ENCODE results near the gene PHKG1. TPM values are rescaled to one million over a fixed set of nuclear protein-coding genes. Genes with fewer than 3 reads are reported as not detected.
"Not testable (repeated sequence)": the region's sequence is repeated elsewhere in the genome, so short reads cannot be mapped to it uniquely, and the experiment has no call there.

PHKG1 gene
- total and polyA plus RNA-seq, 10 of the 15 experiments (the other 5 are each of a cell fraction or from before 2014, with no cell fraction given): 0.08 to 1.6 (median 0.44) TPM

DNA sequence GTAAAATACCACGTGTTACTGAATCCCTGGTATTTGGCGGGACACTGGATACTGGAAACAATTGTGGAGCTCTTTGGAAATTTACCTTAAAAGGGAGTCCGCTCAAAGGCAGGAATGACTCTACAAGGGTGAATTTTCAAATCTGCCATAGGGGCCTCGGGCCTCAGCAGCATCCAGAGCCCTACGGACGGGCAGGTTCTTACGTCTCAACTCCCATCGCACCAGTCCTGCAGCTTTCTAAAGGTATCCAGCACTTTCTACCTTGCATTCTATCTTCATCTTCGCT lies 41.8 kb downstream of the PHKG1 start (continued):
- TF ChIP-seq JUNB (IDR thresholded peaks at IDR 0.05) (no peak), PAX8 (IDR thresholded peaks at IDR 0.05) (no peak)

GRCh38 chr7:56048763-56049162 lies 44.0 kb downstream of the PHKG1 start:
- intact Hi-C loops (cut with micrococcal nuclease; ENCODE audit: unreplicated experiment); ATAC-seq; H3K27ac ChIP-seq (ENCODE audit: control insufficient read depth, insufficient read depth); H3K27me3 ChIP-seq (replicated peaks in 1 of 2; ENCODE audit: control insufficient read depth in 2 of 2, insufficient read depth in 2 of 2, low read length in 1 of 2); H3K36me3 ChIP-seq (ENCODE audit: control insufficient read depth in 2 of 2, insufficient read depth in 2 of 2, low read length in 1 of 2); H3K4me1 ChIP-seq (ENCODE audit: control insufficient read depth, insufficient read depth, low read length); BruUV-seq (replicated peaks); H3K9me3 ChIP-seq (replicated peaks; ENCODE audit: control insufficient read depth, insufficient read depth, low read length); H3K9ac ChIP-seq (ENCODE audit: control insufficient read depth, insufficient read depth, low read length); DNase-seq (ENCODE audit: low read depth, low spot score); H2AFZ ChIP-seq (ENCODE audit: control insufficient read depth, low read depth, low read length); SMC1A ChIA-PET (ENCODE audit: uncharacterized antibody, unreplicated experiment); H3K4me3 ChIP-seq; CTCF ChIA-PET; FAIRE-seq; in situ Hi-C loops (cut with MboI); H4K20me1 ChIP-seq (ENCODE audit: control insufficient read depth, insufficient read depth): not testable (repeated sequence)
- 0 out of 2 replicates have a peak overlapping the region, but pooled peaks have one; percentile 9 for H3K4me2 ChIP-seq (ENCODE audit: control insufficient read depth, insufficient read depth)
- ChIA-PET POLR2A (interaction anchor here (0.6 kb wide), 1 partner anchor 452 kb away, joined by 6 read pairs; no protein-coding TSS in a partner anchor), RAD21 (ENCODE audit: unreplicated experiment) (interaction anchor here (0.6 kb wide), 1 partner anchor 19 kb away, joined by 3 read pairs; no protein-coding TSS in a partner anchor)
- 97% methylated on average over 8 of the region's 8 CpGs for WGBS (ENCODE audit: insufficient coverage, insufficient replicate concordance, low lambda C conversion rate, missing lambda C conversion rate)
- H3K79me2 ChIP-seq (ENCODE audit: control insufficient read depth, insufficient read depth, low read length): peaks cover 40% of the 10 kb centered on the region

- ChIA-PET POLR2A (interaction anchor here (0.6 kb wide), 1 partner anchor 452 kb away, joined by 6 read pairs; no protein-coding TSS in a partner anchor), SMC1A (ENCODE audit: uncharacterized antibody, unreplicated experiment) (no interaction called here), CTCF (no interaction called here), RAD21 (ENCODE audit: unreplicated experiment) (no interaction called here)
- Histone ChIP-seq H3K4me2 (ENCODE audit: control insufficient read depth, insufficient read depth) (no peak overlapping the region), H2AFZ (ENCODE audit: control insufficient read depth, low read depth, low read length) (no peak overlapping the region), H3K9ac (ENCODE audit: control insufficient read depth, insufficient read depth, low read length) (no peak overlapping the region), H3K36me3 (ENCODE audit: control insufficient read depth in 2 of 2, insufficient read depth in 2 of 2, low read length in 1 of 2) (peaks cover 0 to 1% of the 10 kb centered on the region in 2 experiments; a peak in 2 of 4 replicates), H3K4me3 (no peak overlapping the region), H3K79me2 (ENCODE audit: control insufficient read depth, insufficient read depth, low read length) (peaks cover 35% of the 10 kb centered on the region), H3K4me1 (ENCODE audit: control insufficient read depth, insufficient read depth, low read length) (peaks cover 3% of the 10 kb centered on the region), H3K27ac (ENCODE audit: control insufficient read depth, insufficient read depth) (no peak overlapping the region), H3K27me3 (replicated peaks in 1 of 2; ENCODE audit: control insufficient read depth in 2 of 2, insufficient read depth in 2 of 2, low read length in 1 of 2) (no peaks in the 10 kb centered on the region), H4K20me1 (ENCODE audit: control insufficient read depth, insufficient read depth) (no peaks in the 10 kb centered on the region; the same call in 1 of the 2 replicates), H3K9me3 (replicated peaks; ENCODE audit: control insufficient read depth, insufficient read depth, low read length) (no peaks in the 10 kb centered on the region)
- in situ Hi-C loops (cut with MboI) (no loop called here), intact Hi-C loops (cut with micrococcal nuclease; ENCODE audit: unreplicated experiment) (no loop called here)
- ATAC-seq: no peak
- no peak for FAIRE-seq
- WGBS (ENCODE audit: insufficient coverage, insufficient replicate concordance, low lambda C conversion rate, missing lambda C conversion rate): 100% methylated on average over 1 of the region's 1 CpG
- no peak for DNase-seq (ENCODE audit: low read depth, low spot score)
- BruUV-seq (replicated peaks): no TSS peak
- TF ChIP-seq, protein P1, sequence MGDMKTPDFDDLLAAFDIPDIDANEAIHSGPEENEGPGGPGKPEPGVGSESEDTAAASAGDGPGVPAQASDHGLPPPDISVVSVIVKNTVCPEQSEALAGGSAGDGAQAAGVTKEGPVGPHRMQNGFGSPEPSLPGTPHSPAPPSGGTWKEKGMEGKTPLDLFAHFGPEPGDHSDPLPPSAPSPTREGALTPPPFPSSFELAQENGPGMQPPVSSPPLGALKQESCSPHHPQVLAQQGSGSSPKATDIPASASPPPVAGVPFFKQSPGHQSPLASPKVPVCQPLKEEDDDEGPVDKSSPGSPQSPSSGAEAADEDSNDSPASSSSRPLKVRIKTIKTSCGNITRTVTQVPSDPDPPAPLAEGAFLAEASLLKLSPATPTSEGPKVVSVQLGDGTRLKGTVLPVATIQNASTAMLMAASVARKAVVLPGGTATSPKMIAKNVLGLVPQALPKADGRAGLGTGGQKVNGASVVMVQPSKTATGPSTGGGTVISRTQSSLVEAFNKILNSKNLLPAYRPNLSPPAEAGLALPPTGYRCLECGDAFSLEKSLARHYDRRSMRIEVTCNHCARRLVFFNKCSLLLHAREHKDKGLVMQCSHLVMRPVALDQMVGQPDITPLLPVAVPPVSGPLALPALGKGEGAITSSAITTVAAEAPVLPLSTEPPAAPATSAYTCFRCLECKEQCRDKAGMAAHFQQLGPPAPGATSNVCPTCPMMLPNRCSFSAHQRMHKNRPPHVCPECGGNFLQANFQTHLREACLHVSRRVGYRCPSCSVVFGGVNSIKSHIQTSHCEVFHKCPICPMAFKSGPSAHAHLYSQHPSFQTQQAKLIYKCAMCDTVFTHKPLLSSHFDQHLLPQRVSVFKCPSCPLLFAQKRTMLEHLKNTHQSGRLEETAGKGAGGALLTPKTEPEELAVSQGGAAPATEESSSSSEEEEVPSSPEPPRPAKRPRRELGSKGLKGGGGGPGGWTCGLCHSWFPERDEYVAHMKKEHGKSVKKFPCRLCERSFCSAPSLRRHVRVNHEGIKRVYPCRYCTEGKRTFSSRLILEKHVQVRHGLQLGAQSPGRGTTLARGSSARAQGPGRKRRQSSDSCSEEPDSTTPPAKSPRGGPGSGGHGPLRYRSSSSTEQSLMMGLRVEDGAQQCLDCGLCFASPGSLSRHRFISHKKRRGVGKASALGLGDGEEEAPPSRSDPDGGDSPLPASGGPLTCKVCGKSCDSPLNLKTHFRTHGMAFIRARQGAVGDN (IDR thresholded peaks at IDR 0.05): no peak
- TF ChIP-seq NFIC (IDR thresholded peaks at IDR 0.05; ENCODE audit: low read depth, low read length) (no peak), CBX3 (IDR thresholded peaks at IDR 0.05; ENCODE audit: borderline replicate concordance, low read depth) (no peak), CEBPZ (IDR thresholded peaks at IDR 0.05; ENCODE audit: low read depth, low read length) (no peak), KLF5 (IDR thresholded peaks at IDR 0.05; ENCODE audit: partially characterized antibody) (no peak), HDAC2 (IDR thresholded peaks at IDR 0.05) (no peak)
Observed at GRCh38 chr7:56048245-56048644, 44.5 kb downstream of the PHKG1 start.
